ENCODE results near the gene KRTAP5-1. TPM values are rescaled to one million over a fixed set of nuclear protein-coding genes. Genes with fewer than 3 reads are reported as not detected.

The KRTAP5-1 gene
- total and polyA plus RNA-seq, 8 donors = 0.46 TPM; not detected in 7

DNA sequence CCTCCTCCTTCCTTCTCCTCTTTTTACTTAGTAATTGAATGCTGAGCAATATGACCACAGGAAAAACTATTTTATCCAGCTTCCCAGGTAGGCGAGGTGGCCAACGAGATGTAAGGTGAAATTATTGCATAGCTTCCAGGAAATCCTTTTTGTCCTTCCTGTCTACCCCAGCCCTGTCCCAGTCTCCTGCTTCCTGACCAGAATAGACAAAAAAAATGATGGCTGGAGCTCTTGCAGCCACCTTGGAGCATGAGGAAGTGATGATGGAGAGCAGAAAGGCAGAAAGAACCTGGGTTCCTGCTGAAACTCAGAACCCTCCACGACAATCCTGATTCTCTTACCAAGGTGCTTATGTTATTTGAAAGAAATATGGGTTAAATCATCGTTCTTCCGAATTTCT lies 46.9 kb downstream of the KRTAP5-1 start:
- TF ChIP-seq, protein P1, sequence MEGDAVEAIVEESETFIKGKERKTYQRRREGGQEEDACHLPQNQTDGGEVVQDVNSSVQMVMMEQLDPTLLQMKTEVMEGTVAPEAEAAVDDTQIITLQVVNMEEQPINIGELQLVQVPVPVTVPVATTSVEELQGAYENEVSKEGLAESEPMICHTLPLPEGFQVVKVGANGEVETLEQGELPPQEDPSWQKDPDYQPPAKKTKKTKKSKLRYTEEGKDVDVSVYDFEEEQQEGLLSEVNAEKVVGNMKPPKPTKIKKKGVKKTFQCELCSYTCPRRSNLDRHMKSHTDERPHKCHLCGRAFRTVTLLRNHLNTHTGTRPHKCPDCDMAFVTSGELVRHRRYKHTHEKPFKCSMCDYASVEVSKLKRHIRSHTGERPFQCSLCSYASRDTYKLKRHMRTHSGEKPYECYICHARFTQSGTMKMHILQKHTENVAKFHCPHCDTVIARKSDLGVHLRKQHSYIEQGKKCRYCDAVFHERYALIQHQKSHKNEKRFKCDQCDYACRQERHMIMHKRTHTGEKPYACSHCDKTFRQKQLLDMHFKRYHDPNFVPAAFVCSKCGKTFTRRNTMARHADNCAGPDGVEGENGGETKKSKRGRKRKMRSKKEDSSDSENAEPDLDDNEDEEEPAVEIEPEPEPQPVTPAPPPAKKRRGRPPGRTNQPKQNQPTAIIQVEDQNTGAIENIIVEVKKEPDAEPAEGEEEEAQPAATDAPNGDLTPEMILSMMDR (IDR thresholded peaks at IDR 0.05) = no peak
- Histone ChIP-seq H3K4me1 (no peaks in the 10 kb centered on the region), H3K27me3 (no peaks in the 10 kb centered on the region), H3K4me3 (no peak overlapping the region), H3K9me3 (no peaks in the 10 kb centered on the region), H3K36me3 (no peaks in the 10 kb centered on the region), H3K27ac (no peak overlapping the region)
- DNase-seq (no peak), ATAC-seq (no peak), FAIRE-seq (no peak)
- WGBS, 2 donors = 74 to 78% methylated on average over 5 of the region's 5 CpGs
- intact Hi-C loops (cut with DNase I) = no loop called here

DNA sequence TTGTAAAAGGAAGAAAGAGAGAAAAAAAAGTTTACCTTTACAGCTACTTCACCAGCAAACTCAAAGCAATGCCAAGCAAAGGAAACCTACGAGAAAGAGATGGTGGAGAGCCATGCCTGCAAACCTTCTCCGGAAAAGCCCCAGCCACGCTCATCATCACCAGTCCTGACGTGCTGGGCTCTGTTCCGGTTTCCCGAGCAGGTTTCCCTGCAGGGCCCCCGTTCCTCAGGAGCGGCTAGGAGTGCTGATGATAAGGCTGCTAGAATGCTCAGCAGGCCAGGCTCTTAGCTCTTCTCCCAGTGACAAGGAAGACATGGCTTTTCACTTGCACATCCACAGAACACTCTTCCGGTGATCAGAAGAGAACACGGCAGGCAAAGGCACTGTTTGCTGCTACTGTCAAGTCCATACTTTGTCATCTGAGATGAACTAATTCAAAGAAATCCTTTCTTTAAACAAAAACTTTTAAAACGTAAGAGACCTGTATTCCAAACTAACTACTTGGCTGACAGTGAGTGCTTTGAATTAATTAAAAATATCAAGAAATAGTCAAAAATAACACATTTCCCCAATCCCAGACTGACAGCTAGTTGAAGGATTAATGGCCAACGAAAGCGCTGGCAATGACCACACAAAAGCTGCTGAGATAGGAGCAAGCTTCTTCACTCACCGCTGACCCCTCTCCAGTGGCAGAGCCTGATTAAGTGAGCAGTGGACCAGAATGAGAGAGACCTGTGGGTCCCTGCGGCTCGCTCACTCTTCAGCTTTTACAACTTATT lies 48.8 kb downstream of the KRTAP5-1 start:
- Histone ChIP-seq H3K4me3 (no peak overlapping the region), H3K4me1 (no peaks in the 10 kb centered on the region), H3K36me3 (no peaks in the 10 kb centered on the region), H3K27me3 (no peaks in the 10 kb centered on the region), H3K9me3 (no peaks in the 10 kb centered on the region), H3K27ac (no peak overlapping the region)
- FAIRE-seq = no peak
- 80% methylated on average over 16 of the region's 16 CpGs for WGBS, 2 donors
- peak in 1 of 4 donors; percentile 14 for ATAC-seq
- intact Hi-C loops (cut with DNase I) = no loop called here
- DNase-seq = peak in 1 of 6 donors; percentile 22
- TF ChIP-seq, protein P1 (IDR thresholded peaks at IDR 0.05) = no peak

DNA sequence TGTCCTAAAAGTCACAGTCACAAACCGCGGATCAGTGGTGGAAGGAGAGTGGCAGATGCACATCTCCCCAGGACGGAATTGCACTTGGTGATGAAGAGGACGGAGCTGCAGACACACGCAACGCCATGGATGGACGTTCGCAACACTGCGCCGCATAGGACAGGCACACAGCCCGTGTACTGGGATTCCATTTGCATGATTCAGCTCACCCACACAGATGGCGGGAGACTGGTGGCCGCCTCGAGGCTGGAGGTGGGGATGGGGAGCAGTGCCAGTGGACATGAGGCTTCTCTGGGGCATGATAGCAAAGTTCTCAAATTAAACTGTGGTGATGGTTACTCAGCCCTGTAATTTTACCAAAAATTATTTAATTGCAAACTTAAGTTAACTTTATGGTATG lies 50.4 kb downstream of the KRTAP5-1 start:
- Histone ChIP-seq H3K36me3 (no peaks in the 10 kb centered on the region), H3K9me3 (no peaks in the 10 kb centered on the region), H3K27ac (no peak overlapping the region), H3K4me1 (no peaks in the 10 kb centered on the region), H3K4me3 (no peak overlapping the region), H3K27me3 (no peaks in the 10 kb centered on the region)
- WGBS, 2 donors = 84 to 85% methylated on average over 14 of the region's 14 CpGs
- DNase-seq (peak in 1 of 6 donors; percentile 31), ATAC-seq (peak in 1 of 4 donors; percentile 13), FAIRE-seq (no peak)
- intact Hi-C loops (cut with DNase I) = no loop called here
- TF ChIP-seq, protein P1 (IDR thresholded peaks at IDR 0.05) = no peak

Other genes with a start within 250 kb of the KRTAP5-1 start
- 10 to 100 TPM; 44.2 to 77.6 (median 62.0) TPM for gene BRSK2, start 195.3 kb downstream of the KRTAP5-1 start, total RNA-seq
- gene BRSK2, start 195.3 kb downstream of the KRTAP5-1 start, polyA plus RNA-seq = 100 to 1,000 TPM in 1 of 2 donors, 10 to 100 TPM in 1; 77.0 to 215 TPM
- gene MOB2, start 98.5 kb downstream of the KRTAP5-1 start, total RNA-seq = 10 to 100 TPM; 13.7 to 23.3 (median 17.7) TPM
- 10 to 100 TPM; 25.1 to 30.4 TPM for gene MOB2, start 98.5 kb downstream of the KRTAP5-1 start, polyA plus RNA-seq
- gene DUSP8, start 13.0 kb downstream of the KRTAP5-1 start, total RNA-seq = 10 to 100 TPM in 4 of 6 donors, 1 to 10 TPM in 2; 6.4 to 23.5 (median 14.3) TPM
- 10 to 100 TPM; 11.8 to 12.7 TPM for gene DUSP8, start 13.0 kb downstream of the KRTAP5-1 start, polyA plus RNA-seq
- gene KRTAP5-2, start 13.0 kb upstream of the KRTAP5-1 start, total RNA-seq = not detected
- under 1 TPM in 1 of 2 donors, not detected in 1; 0.15 TPM for gene KRTAP5-2, start 13.0 kb upstream of the KRTAP5-1 start, polyA plus RNA-seq
- gene KRTAP5-3, start 23.2 kb upstream of the KRTAP5-1 start, total RNA-seq = not detected
- not detected for gene KRTAP5-3, start 23.2 kb upstream of the KRTAP5-1 start, polyA plus RNA-seq
- gene KRTAP5-4, start 36.9 kb upstream of the KRTAP5-1 start, total RNA-seq = not detected
- gene KRTAP5-4, start 36.9 kb upstream of the KRTAP5-1 start, polyA plus RNA-seq = not detected
- gene KRTAP5-5, start 44.5 kb upstream of the KRTAP5-1 start, total RNA-seq = not detected
- gene KRTAP5-5, start 44.5 kb upstream of the KRTAP5-1 start, polyA plus RNA-seq = under 1 TPM in 1 of 2 donors, not detected in 1; 0.19 TPM
- gene KRTAP5-6, start 111.9 kb upstream of the KRTAP5-1 start, total RNA-seq = not detected
- not detected for gene KRTAP5-6, start 111.9 kb upstream of the KRTAP5-1 start, polyA plus RNA-seq
- 1 to 10 TPM in 1 of 6 donors, under 1 TPM in 5; 0.28 to 2.0 (median 0.45) TPM for gene IFITM10, start 165.3 kb upstream of the KRTAP5-1 start, total RNA-seq
- under 1 TPM; 0.53 to 0.56 TPM for gene IFITM10, start 165.3 kb upstream of the KRTAP5-1 start, polyA plus RNA-seq
- gene CTSD, start 178.6 kb upstream of the KRTAP5-1 start, total RNA-seq = 100 to 1,000 TPM; 231 to 596 (median 310) TPM
- 100 to 1,000 TPM; 279 to 422 TPM for gene CTSD, start 178.6 kb upstream of the KRTAP5-1 start, polyA plus RNA-seq
- gene SYT8, start 249.7 kb upstream of the KRTAP5-1 start, total RNA-seq = 10 to 100 TPM in 3 of 6 donors, 1 to 10 TPM in 3; 3.6 to 34.2 (median 12.2) TPM
- 10 to 100 TPM; 43.7 to 64.8 TPM for gene SYT8, start 249.7 kb upstream of the KRTAP5-1 start, polyA plus RNA-seq

All from pancreas (tissue), 10 donors.